ENCODE data around the gene HYOU1.

Gene HYOU1

DNA sequence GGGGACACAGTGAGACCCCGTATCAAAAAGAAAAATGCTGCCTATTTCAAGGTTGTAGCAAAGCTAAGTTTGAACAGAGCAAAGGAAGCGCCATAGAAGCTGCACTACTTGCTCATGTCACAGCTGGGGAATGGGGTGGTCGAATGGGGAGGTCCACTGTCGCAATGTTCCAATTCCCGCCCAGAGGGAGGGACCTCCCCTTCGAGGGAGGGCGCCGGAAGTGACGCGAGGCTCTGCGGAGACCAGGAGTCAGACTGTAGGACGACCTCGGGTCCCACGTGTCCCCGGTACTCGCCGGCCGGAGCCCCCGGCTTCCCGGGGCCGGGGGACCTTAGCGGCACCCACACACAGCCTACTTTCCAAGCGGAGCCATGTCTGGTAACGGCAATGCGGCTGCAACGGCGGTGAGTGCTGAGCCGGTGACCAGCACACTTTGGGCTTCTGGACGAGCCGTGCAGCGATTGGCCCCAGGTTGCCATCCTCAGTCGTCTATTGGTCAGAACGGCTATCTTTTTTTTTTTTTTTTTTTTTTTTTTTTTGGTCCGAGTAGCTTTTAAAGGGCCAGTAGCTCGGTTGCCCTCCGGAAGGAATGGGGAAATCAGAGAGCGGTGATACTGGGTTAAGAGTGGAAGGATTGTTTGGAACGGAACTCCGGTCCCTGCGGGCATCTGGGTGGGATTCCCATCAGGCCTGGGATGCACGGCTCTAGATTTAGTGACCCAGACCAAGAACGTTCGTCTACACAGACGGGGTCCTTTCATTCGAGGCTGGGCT, 27.8 kb upstream of the HYOU1 start, which contains the start of gene HMBS:
TSS of gene HMBS (plus strand) at position 219 of the 774 bp plus-strand sequence. CDS start at position 372, 153 bp downstream.
- peak; percentile 89 for DNase-seq (ENCODE audit: low spot score)
- TF ChIP-seq, protein P1, sequence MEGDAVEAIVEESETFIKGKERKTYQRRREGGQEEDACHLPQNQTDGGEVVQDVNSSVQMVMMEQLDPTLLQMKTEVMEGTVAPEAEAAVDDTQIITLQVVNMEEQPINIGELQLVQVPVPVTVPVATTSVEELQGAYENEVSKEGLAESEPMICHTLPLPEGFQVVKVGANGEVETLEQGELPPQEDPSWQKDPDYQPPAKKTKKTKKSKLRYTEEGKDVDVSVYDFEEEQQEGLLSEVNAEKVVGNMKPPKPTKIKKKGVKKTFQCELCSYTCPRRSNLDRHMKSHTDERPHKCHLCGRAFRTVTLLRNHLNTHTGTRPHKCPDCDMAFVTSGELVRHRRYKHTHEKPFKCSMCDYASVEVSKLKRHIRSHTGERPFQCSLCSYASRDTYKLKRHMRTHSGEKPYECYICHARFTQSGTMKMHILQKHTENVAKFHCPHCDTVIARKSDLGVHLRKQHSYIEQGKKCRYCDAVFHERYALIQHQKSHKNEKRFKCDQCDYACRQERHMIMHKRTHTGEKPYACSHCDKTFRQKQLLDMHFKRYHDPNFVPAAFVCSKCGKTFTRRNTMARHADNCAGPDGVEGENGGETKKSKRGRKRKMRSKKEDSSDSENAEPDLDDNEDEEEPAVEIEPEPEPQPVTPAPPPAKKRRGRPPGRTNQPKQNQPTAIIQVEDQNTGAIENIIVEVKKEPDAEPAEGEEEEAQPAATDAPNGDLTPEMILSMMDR (IDR thresholded peaks at IDR 0.05; ENCODE audit: extremely low read depth, missing control alignments) = no peak

DNA sequence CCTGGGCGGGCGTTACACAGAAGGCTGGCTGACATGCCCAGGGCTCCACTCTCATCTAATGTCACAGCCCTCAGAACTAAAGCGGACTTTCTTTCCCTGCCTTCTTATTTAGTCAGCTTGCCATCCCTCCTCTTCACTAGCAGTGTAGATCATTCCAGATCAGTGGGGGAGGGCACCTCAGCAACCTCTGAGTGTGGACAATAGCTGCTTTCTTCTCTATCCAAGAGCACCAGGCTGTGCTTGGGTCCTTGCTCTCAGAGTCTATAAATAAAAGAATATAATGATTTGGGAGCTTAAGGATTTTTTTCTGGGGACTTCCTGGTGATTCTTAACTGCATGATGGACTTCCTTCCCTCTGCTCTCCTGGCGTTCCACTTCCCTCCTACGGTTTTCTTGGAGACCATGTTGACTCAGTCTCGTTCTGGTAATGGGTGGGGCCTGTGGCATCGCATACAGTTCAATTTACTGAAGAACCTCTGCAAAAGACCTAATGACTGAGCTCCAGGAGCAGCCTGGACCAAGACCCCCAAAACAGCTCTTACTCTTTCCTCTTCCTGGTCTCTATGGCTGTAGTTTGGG, 24.8 kb upstream of the HYOU1 start:
- TF ChIP-seq, protein P1 (IDR thresholded peaks at IDR 0.05; ENCODE audit: extremely low read depth, missing control alignments) = no peak
- no peak for DNase-seq (ENCODE audit: low spot score)

DNA sequence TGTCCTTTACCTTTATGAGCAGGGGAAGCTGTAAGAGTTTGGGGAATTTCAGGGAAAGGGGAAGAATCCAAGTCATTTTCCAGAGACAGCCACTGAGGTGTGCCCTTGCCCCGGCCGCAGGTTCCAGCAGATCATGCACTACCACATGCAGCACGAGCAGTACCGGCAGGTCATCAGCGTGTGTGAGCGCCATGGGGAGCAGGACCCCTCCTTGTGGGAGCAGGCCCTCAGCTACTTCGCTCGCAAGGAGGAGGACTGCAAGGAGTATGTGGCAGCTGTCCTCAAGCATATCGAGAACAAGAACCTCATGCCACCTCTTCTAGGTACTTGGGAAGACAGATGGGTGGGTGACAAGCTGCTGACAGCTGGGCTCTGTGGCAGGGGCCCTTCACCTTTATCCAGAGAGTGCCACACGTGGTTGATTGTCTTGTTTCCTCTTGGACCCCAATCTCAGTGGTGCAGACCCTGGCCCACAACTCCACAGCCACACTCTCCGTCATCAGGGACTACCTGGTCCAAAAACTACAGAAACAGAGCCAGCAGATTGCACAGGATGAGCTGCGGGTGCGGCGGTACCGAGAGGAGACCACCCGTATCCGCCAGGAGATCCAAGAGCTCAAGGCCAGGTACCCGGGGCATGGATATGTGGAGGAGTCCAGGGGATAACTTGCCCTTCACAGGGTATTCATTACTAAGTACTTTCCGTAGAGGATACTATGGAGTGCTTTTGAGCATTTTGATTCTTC, 21.8 kb upstream of the HYOU1 start:
- TF ChIP-seq, protein P1 (IDR thresholded peaks at IDR 0.05; ENCODE audit: extremely low read depth, missing control alignments) = no peak
- no peak for DNase-seq (ENCODE audit: low spot score)

DNA sequence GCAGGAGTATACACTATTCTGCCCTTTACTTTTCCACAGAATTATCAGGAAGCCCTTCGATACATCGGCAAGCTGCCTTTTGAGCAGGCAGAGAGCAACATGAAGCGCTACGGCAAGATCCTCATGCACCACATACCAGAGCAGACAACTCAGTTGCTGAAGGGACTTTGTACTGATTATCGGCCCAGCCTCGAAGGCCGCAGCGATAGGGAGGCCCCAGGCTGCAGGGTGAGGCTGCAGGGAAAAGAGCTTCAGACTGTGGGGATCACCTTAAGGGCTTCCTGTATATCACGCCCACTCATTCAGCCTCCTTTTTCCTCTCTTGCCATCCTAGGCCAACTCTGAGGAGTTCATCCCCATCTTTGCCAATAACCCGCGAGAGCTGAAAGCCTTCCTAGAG, 20.8 kb upstream of the HYOU1 start:
- DNase-seq (ENCODE audit: low spot score) = no peak
- TF ChIP-seq, protein P1 (IDR thresholded peaks at IDR 0.05; ENCODE audit: extremely low read depth, missing control alignments) = no peak

DNA sequence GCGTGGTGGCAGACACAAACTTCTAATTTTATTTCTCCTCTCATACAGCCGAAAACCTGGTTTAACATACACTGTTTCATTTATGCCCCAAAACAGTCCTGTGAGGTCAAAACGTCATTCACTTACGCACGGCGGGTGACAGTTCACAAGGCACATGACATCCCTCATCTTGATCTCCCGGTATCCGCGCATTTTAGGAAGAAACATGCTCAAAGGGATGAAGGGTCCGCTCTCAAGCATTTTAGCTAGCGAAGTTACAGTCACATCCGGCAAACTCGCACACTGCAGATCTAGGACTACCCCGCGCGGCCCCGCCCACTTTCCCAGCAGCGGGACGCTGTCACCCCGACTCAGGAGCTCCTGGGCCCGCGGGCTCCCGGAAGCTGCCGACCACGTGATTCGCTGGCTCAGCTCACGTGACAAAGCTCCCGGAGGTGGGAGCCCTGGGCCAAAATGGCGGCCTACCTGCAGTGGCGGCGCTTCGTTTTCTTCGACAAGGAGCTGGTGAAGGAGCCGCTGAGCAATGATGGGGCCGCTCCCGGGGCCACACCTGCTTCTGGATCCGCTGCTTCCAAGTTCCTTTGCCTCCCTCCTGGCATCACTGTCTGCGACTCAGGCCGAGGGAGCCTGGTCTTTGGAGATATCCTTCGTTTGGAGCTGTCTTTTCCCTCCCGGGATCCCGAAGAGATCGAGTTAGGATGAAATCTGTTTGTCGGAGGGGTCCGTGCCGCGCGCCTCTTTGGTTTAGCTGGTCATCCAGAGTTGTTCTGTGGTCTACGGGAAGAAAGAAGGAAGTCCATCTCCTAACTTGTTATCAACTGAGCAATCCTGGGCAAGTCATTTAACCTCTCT, 10.6 kb upstream of the HYOU1 start, which contains the start of gene VPS11:
TSS of gene VPS11 (plus strand) at position 448 of the 852 bp plus-strand sequence. CDS start at position 454, 6 bp downstream.
- DNase-seq (ENCODE audit: low spot score) = peak; percentile 96
- TF ChIP-seq, protein P1 (IDR thresholded peaks at IDR 0.05; ENCODE audit: extremely low read depth, missing control alignments) = no peak

DNA sequence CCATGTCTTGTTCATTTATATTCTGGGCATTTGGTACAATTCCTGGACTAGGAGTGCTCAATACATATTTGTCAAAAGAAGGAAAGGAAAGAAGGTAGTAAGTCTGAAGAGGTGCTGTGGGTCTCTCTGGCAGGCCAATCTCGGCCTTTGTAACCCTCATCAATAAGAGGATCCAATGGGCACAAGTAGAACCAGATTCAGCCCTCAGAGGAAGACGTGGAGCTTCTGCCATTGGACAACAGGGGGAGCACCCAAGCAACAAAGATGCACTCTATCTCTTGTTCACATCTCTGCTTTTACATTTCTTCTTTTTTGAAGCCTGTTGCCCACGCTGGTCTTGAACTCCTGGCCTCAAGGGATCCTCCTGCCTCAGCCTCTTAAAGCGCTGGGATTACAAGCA, 8.4 kb upstream of the HYOU1 start:
- DNase-seq (ENCODE audit: low spot score) = peak; percentile 64

More for the DNA sequence above, 8.4 kb upstream of the HYOU1 start:
- TF ChIP-seq, protein P1 (IDR thresholded peaks at IDR 0.05; ENCODE audit: extremely low read depth, missing control alignments) = peak; percentile 36

Measured in GM20000 (cell line).